GM12878 (cell line): ENCODE results near the gene STEAP3. TPM values are rescaled to one million over a fixed set of nuclear protein-coding genes. Genes with fewer than 3 reads are reported as not detected.

Source experiments
- ATAC-seq: fragments of 200-7000 bp; cut with Tn5 transposase; 3 replicates; pipeline ENCODE4 v1.9.1; 2020; ENCODE audit warnings: mild to moderate bottlenecking, moderate library complexity
- BruUV-seq: library from RNA; stranded (reverse); fragments of 400-500 nt; replicated peaks from 2 replicates; lab custom pipeline; 2021; lab: Mats Ljungman, UMichigan
- CTCF ChIA-PET: fragments of 300-600 bp; sonication (Branson Sonifier 250); formaldehyde crosslinking; extraction: SDS; loops from one replicate; lab custom pipeline; 2021; ENCODE audit warnings: inconsistent platforms; lab: Yijun Ruan, JAX
- POLR2A ChIA-PET: fragments of 350-600 bp; formaldehyde crosslinking; extraction: SDS; loops from one replicate; lab custom pipeline; 2021; ENCODE audit warnings: inconsistent platforms; lab: Charles Lee
- RAD21 ChIA-PET: fragments of 300-600 bp; sonication (Branson Sonifier 250); formaldehyde crosslinking; loops from one replicate; lab custom pipeline; 2023; ENCODE audit warnings: antibody characterized with exemption; ENCODE audit not compliant: unreplicated experiment; lab: Charles Lee
- SMC1A ChIA-PET: fragments of 300-600 bp; sonication (Branson Sonifier 250); formaldehyde crosslinking; loops from one replicate; lab custom pipeline; 2023; ENCODE audit not compliant: unreplicated experiment, uncharacterized antibody; lab: Charles Lee
- DNase-seq: peaks from one replicate; pipeline ENCODE4 v3.0.0-alpha.2; 2011; ENCODE audit warnings: low read depth, low spot score
- FAIRE-seq: peaks from 3 replicates; lab custom pipeline; 2011; peaks lifted over from hg19 to GRCh38; lab: Jason Lieb, UNC
- H2AFZ ChIP-seq: 2 replicates; pipeline ENCODE4 v1.6.0; 2011; ENCODE audit warnings: low read depth, low read length, control low read depth; ENCODE audit not compliant: control insufficient read depth
- H3K27ac ChIP-seq: 2 replicates; pipeline ENCODE4 v1.5.1; 2011; ENCODE audit warnings: control low read depth; ENCODE audit not compliant: control insufficient read depth, insufficient read depth
- H3K27me3 ChIP-seq, 2 experiments: replicated peaks in 1 of 2; 2 replicates each; pipeline versions ENCODE4 v1.6.0 to v1.6.1; 2011; ENCODE audit warnings: low read length in 1 of 2; ENCODE audit not compliant: control insufficient read depth in 2 of 2, insufficient read depth in 2 of 2
- H3K36me3 ChIP-seq, 2 experiments: 2 replicates each; pipeline ENCODE4 v1.5.1; 2011; ENCODE audit warnings: low read length in 1 of 2; ENCODE audit not compliant: control insufficient read depth in 2 of 2, insufficient read depth in 2 of 2
- H3K4me1 ChIP-seq: 2 replicates; pipeline ENCODE4 v1.6.1; 2011; ENCODE audit warnings: mild to moderate bottlenecking, low read length, moderate library complexity, mixed read lengths; ENCODE audit not compliant: control insufficient read depth, insufficient read depth
- H3K4me2 ChIP-seq: 2 replicates; pipeline ENCODE4 v1.6.0; 2011; ENCODE audit warnings: control low read depth; ENCODE audit not compliant: control insufficient read depth, insufficient read depth
- H3K4me3 ChIP-seq: fragments of 200-600 bp; sonication (generic); 2 replicates; pipeline ENCODE4 v1.5.1; 2016
- H3K79me2 ChIP-seq: 2 replicates; pipeline ENCODE4 v1.6.0; 2011; ENCODE audit warnings: low read length; ENCODE audit not compliant: control insufficient read depth, insufficient read depth
- H3K9ac ChIP-seq: 2 replicates; pipeline ENCODE4 v1.8.0; 2011; ENCODE audit warnings: low read length, control low read depth, mixed read lengths; ENCODE audit not compliant: control insufficient read depth, insufficient read depth
- H3K9me3 ChIP-seq: replicated peaks from 3 replicates; pipeline ENCODE4 v1.5.1; 2011; ENCODE audit warnings: mild to moderate bottlenecking, low read length; ENCODE audit not compliant: control insufficient read depth, insufficient read depth
- H4K20me1 ChIP-seq: 2 replicates; pipeline ENCODE4 v1.6.0; 2011; ENCODE audit not compliant: control insufficient read depth, insufficient read depth
- BCL11A ChIP-seq: IDR thresholded peaks from 2 replicates; pipeline ENCODE4 v1.6.1; 2011; ENCODE audit warnings: low read depth, low read length
- CEBPB ChIP-seq, 2 experiments: fragments of 150-350 bp in 1 of 2; IDR thresholded peaks; 2 replicates each; pipeline ENCODE4 v1.6.1; 2012 to 2014; ENCODE audit warnings: low read depth in 2 of 2, low read length in 2 of 2, borderline replicate concordance in 1 of 2, inconsistent platforms in 1 of 2
- CREM ChIP-seq: IDR thresholded peaks from 2 replicates; pipeline ENCODE4 v1.6.1; 2014; ENCODE audit warnings: antibody characterized with exemption, low read depth
- EZH2 ChIP-seq: IDR thresholded peaks from 2 replicates; pipeline ENCODE4 v1.6.1; 2012; ENCODE audit warnings: low read depth, mild to moderate bottlenecking, control low read depth, inconsistent platforms, low read length, borderline replicate concordance; ENCODE audit not compliant: control insufficient read depth
- HDAC2 ChIP-seq: fragments of 200-600 bp; sonication (generic); IDR thresholded peaks from 2 replicates; pipeline ENCODE4 v1.6.1; 2017
- IRF3 ChIP-seq: fragments of 450-650 bp; IDR thresholded peaks from 2 replicates; pipeline ENCODE4 v1.6.1; 2014; ENCODE audit warnings: mild to moderate bottlenecking
- JUNB ChIP-seq: IDR thresholded peaks from 2 replicates; pipeline ENCODE4 v1.6.1; 2016; ENCODE audit warnings: antibody characterized with exemption, mild to moderate bottlenecking
- MEF2B ChIP-seq: fragments of 450-650 bp; IDR thresholded peaks from 2 replicates; pipeline ENCODE4 v1.6.1; 2018; ENCODE audit warnings: mild to moderate bottlenecking, moderate library complexity; ENCODE audit not compliant: partially characterized antibody, poor library complexity, severe bottlenecking
- SMAD1 ChIP-seq: fragments of 450-650 bp; IDR thresholded peaks from 2 replicates; pipeline ENCODE4 v1.6.1; 2018; ENCODE audit warnings: mild to moderate bottlenecking, low read depth; ENCODE audit not compliant: partially characterized antibody
- SMAD5 ChIP-seq: IDR thresholded peaks from 2 replicates; pipeline ENCODE4 v1.6.1; 2016; ENCODE audit warnings: antibody characterized with exemption, low read depth
- SMC3 ChIP-seq: IDR thresholded peaks from 2 replicates; pipeline ENCODE4 v1.6.1; 2011; ENCODE audit warnings: low read length, improper control_type of control experiment, borderline replicate concordance
- TARDBP ChIP-seq: IDR thresholded peaks from 2 replicates; pipeline ENCODE4 v1.6.1; 2016; ENCODE audit warnings: borderline replicate concordance
- ZBTB40 ChIP-seq: fragments of 450-650 bp; IDR thresholded peaks from 2 replicates; pipeline ENCODE4 v1.6.1; 2016; ENCODE audit warnings: mild to moderate bottlenecking, moderate library complexity, borderline replicate concordance
- ZNF217 ChIP-seq: fragments of 450-650 bp; IDR thresholded peaks from 2 replicates; pipeline ENCODE4 v1.6.1; 2017; ENCODE audit warnings: antibody characterized with exemption, mild to moderate bottlenecking
- ZNF687 ChIP-seq: fragments of 450-650 bp; IDR thresholded peaks from 2 replicates; pipeline ENCODE4 v1.6.1; 2017; ENCODE audit warnings: mild to moderate bottlenecking, moderate library complexity
- WGBS: methylation state at CpG from one replicate; pipeline ENCODE4 v1.1.6; 2016; ENCODE audit warnings: low lambda C conversion rate; ENCODE audit not compliant: insufficient replicate concordance, insufficient coverage; ENCODE audit errors: missing lambda C conversion rate; 5-methylcytosine and 5-hydroxymethylcytosine counted together
- in situ Hi-C: fragments of 300-500 bp; cut with MboI; formaldehyde crosslinking; loops from 9 replicates; pipeline ENCODE4 v1.14.3; 2018; ENCODE audit warnings: mixed read lengths
- intact Hi-C: fragments of 100-400 bp; cut with micrococcal nuclease; formaldehyde crosslinking; loops from one replicate; pipeline ENCODE4 v1.14.2; 2022; ENCODE audit not compliant: unreplicated experiment
- polyA plus RNA-seq, 11 experiments: library from polyadenylated mRNA; depleted of rRNA in 4 of 11; unstranded in 6 of 11; stranded (reverse) in 5 of 11; fragments of >200 nt; fragmentation: Nextera tagmentation in 4 of 11; fragmentation: Illumina TruSeq in 1 of 11; extraction: Ambion mirVana in 4 of 11; extraction: Trizol in 1 of 11; gene quantifications; 1 replicate in 1 of 11; 2 replicates in 10 of 11; pipeline versions ENCODE4 v1.2.1 to v1.2.3, GENCODE V29; 2011 to 2016; ENCODE audit warnings: inconsistent platforms in 2 of 11, missing spikeins in 2 of 11, low read depth in 1 of 11
- total RNA-seq, 4 experiments: library from RNA; depleted of rRNA in 3 of 4; stranded (reverse); fragments of >200 nt in 3 of 4; fragmentation: Illumina TruSeq in 1 of 4; extraction: Trizol in 1 of 4; gene quantifications; 2 replicates each; pipeline versions ENCODE4 v1.2.1 to v1.2.3, GENCODE V29; 2013 to 2021

STEAP3 gene
- total and polyA plus RNA-seq, 10 of the 15 experiments (the other 5 are each of a cell fraction or from before 2014, with no cell fraction given), result 0.42 to 8.3 (median 4.8) TPM

- no peaks in the 10 kb centered on the region for H3K4me1 ChIP-seq
- intact Hi-C loops, result no loop called here
- H3K4me2 ChIP-seq, result no peak overlapping the region
- H3K27me3 ChIP-seq, result no peaks in the 10 kb centered on the region
- no TSS peak for BruUV-seq
- no peaks in the 10 kb centered on the region for H3K9me3 ChIP-seq
- ChIA-PET RAD21 (interaction anchor here (0.9 kb wide), 1 partner anchor 16 kb away, joined by 4 read pairs; no protein-coding TSS in a partner anchor), POLR2A (no interaction called here), CTCF (interaction anchor here (1.5 to 2.3 kb wide), 2 partner anchors 10 to 372 kb away, joined by 4 to 6 read pairs; no protein-coding TSS in a partner anchor), SMC1A (interaction anchor here (1.3 kb wide), 1 partner anchor 28 kb away, joined by 3 read pairs; no protein-coding TSS in a partner anchor)
- 89% methylated on average over 14 of the region's 14 CpGs for WGBS
- DNase-seq, result no peak
- FAIRE-seq, result no peak
- H3K36me3 ChIP-seq, result no peaks in the 10 kb centered on the region; a peak in 1 of 4 replicates
- no peak overlapping the region for H2AFZ ChIP-seq
- no peaks in the 10 kb centered on the region for H4K20me1 ChIP-seq
- H3K27ac ChIP-seq, result no peak overlapping the region
- H3K79me2 ChIP-seq, result no peaks in the 10 kb centered on the region
- ATAC-seq, result no peak
- no peak overlapping the region for H3K4me3 ChIP-seq
- in situ Hi-C loops, result no loop called here
- no peak overlapping the region for H3K9ac ChIP-seq
- TF ChIP-seq IRF3 (no peak), MEF2B (no peak), SMAD5 (no peak), EZH2 (no peak), CEBPB (IDR thresholded peaks at IDR 0.05; ENCODE audit: borderline replicate concordance in 1 of 2, low read depth in 2 of 2, low read length in 2 of 2) (no peak), BCL11A (no peak), ZBTB40 (no peak), HDAC2 (no peak), ZNF217 (no peak), SMAD1 (no peak), JUNB (no peak), TARDBP (no peak), ZNF687 (no peak), SMC3 (no peak), CREM (no peak)
Measured at GRCh38 chr2:119253760-119254600, 30.3 kb downstream of the STEAP3 start.
